Right lobe of liver (tissue), 6 donors: ENCODE measurements around the gene LHFPL5. TPM values are rescaled to one million over a fixed set of nuclear protein-coding genes. Genes with fewer than 3 reads are reported as not detected.

Experiments used
- ATAC-seq, 4 donors: fragments of 200-7000 bp; cut with Tn5 transposase; one replicate each; pipeline ENCODE4 v1.9.1; 2020; ENCODE audit warnings: mild to moderate bottlenecking in 4 of 4, moderate library complexity in 4 of 4
- DNase-seq, 3 donors: peaks; one replicate each; pipeline ENCODE4 v3.0.0-alpha.2; 2020
- H3K27ac ChIP-seq, 3 donors: fragments of 200-600 bp; one replicate each; pipeline ENCODE4 v1.8.0; 2022
- H3K27me3 ChIP-seq, 2 donors: fragments of 200-600 bp; one replicate each; pipeline ENCODE4 v1.8.0; 2022
- H3K36me3 ChIP-seq, 4 donors: fragments of 200-600 bp; sonication (generic) in 1 of 4; one replicate each; pipeline versions ENCODE4 v1.5.1 to v1.8.0; 2017 to 2022; ENCODE audit warnings: control low read depth in 1 of 4
- H3K4me1 ChIP-seq, 4 donors: fragments of 200-600 bp; sonication (generic) in 1 of 4; one replicate each; pipeline versions ENCODE4 v1.5.1 to v1.8.0; 2017 to 2022; ENCODE audit warnings: control low read depth in 1 of 4
- H3K4me3 ChIP-seq, 3 donors: fragments of 200-600 bp; one replicate each; pipeline ENCODE4 v1.8.0; 2022
- H3K9me3 ChIP-seq, 4 donors: fragments of 200-600 bp; sonication (generic) in 1 of 4; one replicate each; pipeline versions ENCODE4 v1.5.1 to v1.8.0; 2017 to 2022; ENCODE audit warnings: control low read depth in 1 of 4
- CTCF ChIP-seq, 4 donors: fragments of 200-600 bp in 3 of 4; fragments of 450-650 bp in 1 of 4; IDR thresholded peaks; one replicate each; pipeline versions ENCODE4 v1.5.1 to v1.8.0; 2016 to 2022; ENCODE audit warnings: antibody characterized with exemption in 4 of 4, mild to moderate bottlenecking in 2 of 4
- POLR2A ChIP-seq: fragments of 450-650 bp; IDR thresholded peaks from one replicate; pipeline ENCODE4 v1.6.1; 2017; ENCODE audit warnings: antibody characterized with exemption, mild to moderate bottlenecking
- WGBS: methylation state at CpG from one replicate; pipeline ENCODE4 v1.1.6; 2018; ENCODE audit warnings: low coverage, low lambda C conversion rate; ENCODE audit not compliant: insufficient coverage; ENCODE audit errors: missing lambda C conversion rate; 5-methylcytosine and 5-hydroxymethylcytosine counted together
- intact Hi-C, 2 donors: fragments of 100-400 bp; cut with DNase I; formaldehyde crosslinking; loops; one replicate each; pipeline versions ENCODE4 v1.11.2 to v1.14.1; 2022
- total RNA-seq, 6 experiments: library from RNA; depleted of rRNA in 2 of 6; stranded (reverse); fragments of >200 nt in 2 of 6; fragmentation: NEBNext Ultra II Directional in 3 of 6; extraction: Animal tissue kit (Norgen Biotek cat#: 25700) in 3 of 6; gene quantifications; one replicate each; pipeline versions ENCODE4 v1.1.0 to v1.2.4, GENCODE V29; 2016 to 2023
- donor health status: DM: no; HTN: yes; CAD: no.
- donor health status: DM: no; HTN: no; CAD: no.
- donor health status: DM: no; HTN: no; CAD: no.
- donor health status: DM: no; HTN: yes; CAD: no.
- donor health status: DM: no; HTN: yes; CAD: no.

Gene LHFPL5
- total RNA-seq, 6 experiments from 2014 or later: not detected

DNA sequence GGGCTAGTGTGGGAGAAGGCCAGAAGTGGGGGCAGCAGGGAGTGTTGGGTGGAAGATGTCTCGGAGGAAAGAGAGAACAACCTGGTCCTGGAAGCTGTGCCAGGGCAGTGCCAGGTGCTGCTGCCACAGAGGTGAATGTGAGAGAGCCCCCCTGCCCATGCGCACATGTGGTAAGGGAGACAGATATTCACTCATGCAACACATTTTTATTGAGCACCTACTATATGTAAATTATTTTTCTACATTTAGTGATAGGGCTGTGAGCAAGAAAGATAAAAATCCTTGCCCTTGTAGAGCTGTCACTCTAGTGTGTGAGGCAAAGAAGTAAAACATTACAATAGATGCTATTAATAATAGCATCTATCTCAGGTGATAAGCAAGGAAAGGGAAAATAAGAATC lies 23.9 kb upstream of the LHFPL5 start:
- no peak for TF ChIP-seq CTCF (IDR thresholded peaks at IDR 0.05)
- TF ChIP-seq POLR2A: no peak
- intact Hi-C loops: no loop called here
- Histone ChIP-seq H3K4me3 (no peak overlapping the region), H3K36me3 (no peaks in the 10 kb centered on the region), H3K27ac (no peak overlapping the region), H3K27me3 (peaks cover 0 to 2% of the 10 kb centered on the region in 2 donors), H3K4me1 (peaks cover 0 to 2% (median 0%) of the 10 kb centered on the region in 4 donors), H3K9me3 (no peaks in the 10 kb centered on the region)
- WGBS: 100% methylated on average over 2 of the region's 2 CpGs
- no peak for DNase-seq
- no peak for ATAC-seq

DNA sequence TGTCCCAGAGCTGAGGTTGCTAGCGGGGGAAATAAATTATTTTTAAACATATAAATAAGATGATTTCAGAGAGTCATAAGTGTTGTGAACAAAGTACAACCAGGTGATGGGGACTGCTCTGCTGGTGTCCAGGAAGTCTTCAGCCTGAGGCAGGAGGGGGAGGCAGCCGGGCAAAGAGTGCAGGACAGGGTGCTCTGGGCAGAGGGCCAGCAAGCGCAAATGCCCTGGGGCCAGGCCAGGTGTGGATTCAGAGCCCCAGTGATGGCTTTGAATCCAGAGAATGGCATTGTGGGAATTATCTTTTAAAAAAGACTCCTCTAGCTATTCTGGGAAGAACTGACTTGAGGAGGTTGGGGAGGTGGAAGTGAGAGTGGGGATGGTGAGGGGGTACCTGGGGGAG lies 22.7 kb upstream of the LHFPL5 start:
- no peak overlapping the region for H3K27ac ChIP-seq
- no peaks in the 10 kb centered on the region for H3K9me3 ChIP-seq
- WGBS: 22% methylated on average over 3 of the region's 3 CpGs
- H3K27me3 ChIP-seq: no peaks in the 10 kb centered on the region
- H3K4me3 ChIP-seq: no peak overlapping the region
- ATAC-seq: peak; percentile 58 to 81 (median 74)
- intact Hi-C loops: no loop called here
- TF ChIP-seq CTCF (IDR thresholded peaks at IDR 0.05) (no peak), POLR2A (no peak)
- no peaks in the 10 kb centered on the region for H3K36me3 ChIP-seq
- peak; percentile 61 to 80 (median 64) for DNase-seq
- H3K4me1 ChIP-seq: no peaks in the 10 kb centered on the region

- no peak overlapping the region for H3K27ac ChIP-seq
- H3K9me3 ChIP-seq: no peaks in the 10 kb centered on the region
- H3K4me1 ChIP-seq: peaks cover 0 to 5% (median 0%) of the 10 kb centered on the region in 4 donors
- DNase-seq: no peak
- WGBS: 62% methylated on average over 2 of the region's 2 CpGs
- ATAC-seq: no peak
- intact Hi-C loops: no loop called here
- no peaks in the 10 kb centered on the region for H3K27me3 ChIP-seq
- no peak overlapping the region for H3K4me3 ChIP-seq
- H3K36me3 ChIP-seq: no peaks in the 10 kb centered on the region
- no peak for TF ChIP-seq POLR2A
- TF ChIP-seq CTCF (IDR thresholded peaks at IDR 0.05): no peak
These were observed 21.0 kb upstream of the LHFPL5 start for GRCh38 chr6:35784200-35784599.

GRCh38 chr6:35786272-35786671 lies 18.9 kb upstream of the LHFPL5 start:
- ATAC-seq (no peak), DNase-seq (no peak)
- 42% methylated on average over 2 of the region's 2 CpGs for WGBS
- no peaks in the 10 kb centered on the region for H3K27me3 ChIP-seq
- no peak overlapping the region for H3K27ac ChIP-seq
- no peaks in the 10 kb centered on the region for H3K9me3 ChIP-seq
- H3K4me1 ChIP-seq: peaks cover 0 to 5% (median 0%) of the 10 kb centered on the region in 4 donors
- TF ChIP-seq POLR2A (no peak), CTCF (IDR thresholded peaks at IDR 0.05) (no peak)
- H3K4me3 ChIP-seq: no peak overlapping the region
- intact Hi-C loops: no loop called here
- no peaks in the 10 kb centered on the region for H3K36me3 ChIP-seq

GRCh38 chr6:35786810-35787209 lies 18.3 kb upstream of the LHFPL5 start:
- ATAC-seq (peak in 1 of 4 donors; percentile 39), DNase-seq (peak in 1 of 3 donors; percentile 59)
- Histone ChIP-seq H3K27me3 (no peaks in the 10 kb centered on the region), H3K9me3 (no peaks in the 10 kb centered on the region), H3K36me3 (no peaks in the 10 kb centered on the region), H3K27ac (no peak overlapping the region), H3K4me3 (no peak overlapping the region), H3K4me1 (peaks cover 0 to 5% (median 0%) of the 10 kb centered on the region in 4 donors)
- TF ChIP-seq POLR2A (no peak), CTCF (IDR thresholded peaks at IDR 0.05) (no peak)
- 36% methylated on average over 12 of the region's 25 CpGs for WGBS
- intact Hi-C loops: loop anchor here (1.0 kb wide), 1 partner anchor 11 kb away; no protein-coding TSS in a partner anchor
